WERI-Rb-1 (cell line): ENCODE measurements around the gene GADD45B.

Experiments used
- DNase-seq: peaks from one replicate; pipeline ENCODE4 v3.0.0-alpha.2; 2020
- H3K27ac ChIP-seq: fragments of 250-450 bp; sonication (Bioruptor Pico); 2 replicates; pipeline ENCODE4 v1.5.1; 2020; ENCODE audit warnings: mild to moderate bottlenecking, moderate library complexity
- H3K27me3 ChIP-seq: fragments of 250-450 bp; sonication (Bioruptor Pico); 2 replicates; pipeline ENCODE4 v1.5.1; 2021; ENCODE audit warnings: mild to moderate bottlenecking, low read depth, moderate library complexity; ENCODE audit not compliant: insufficient read depth, severe bottlenecking
- H3K36me3 ChIP-seq: fragments of 250-450 bp; sonication (Bioruptor Pico); 2 replicates; pipeline ENCODE4 v1.5.1; 2020; ENCODE audit warnings: mild to moderate bottlenecking, moderate library complexity
- H3K4me3 ChIP-seq: 2 replicates; pipeline ENCODE4 v1.5.1; 2011; ENCODE audit warnings: low read depth, mild to moderate bottlenecking, control low read depth, low read length
- H3K9me3 ChIP-seq: fragments of 250-450 bp; sonication (Bioruptor Pico); 2 replicates; pipeline ENCODE4 v1.5.1; 2021; ENCODE audit warnings: mild to moderate bottlenecking, moderate library complexity; ENCODE audit not compliant: severe bottlenecking
- TF ChIP-seq, protein P1 (sequence below): IDR thresholded peaks from 2 replicates; pipeline ENCODE4 v1.5.1; 2011; ENCODE audit warnings: low read depth, mild to moderate bottlenecking, control low read depth, inconsistent platforms, low read length

The GADD45B gene

GRCh38 chr19:2507109-2507508 lies 31.2 kb downstream of the GADD45B start:
- H3K9me3 ChIP-seq = no peaks in the 10 kb centered on the region
- H3K4me3 ChIP-seq = no peak overlapping the region
- H3K27ac ChIP-seq = no peak overlapping the region
- no peaks in the 10 kb centered on the region for H3K36me3 ChIP-seq
- DNase-seq = no peak
- TF ChIP-seq, protein P1, sequence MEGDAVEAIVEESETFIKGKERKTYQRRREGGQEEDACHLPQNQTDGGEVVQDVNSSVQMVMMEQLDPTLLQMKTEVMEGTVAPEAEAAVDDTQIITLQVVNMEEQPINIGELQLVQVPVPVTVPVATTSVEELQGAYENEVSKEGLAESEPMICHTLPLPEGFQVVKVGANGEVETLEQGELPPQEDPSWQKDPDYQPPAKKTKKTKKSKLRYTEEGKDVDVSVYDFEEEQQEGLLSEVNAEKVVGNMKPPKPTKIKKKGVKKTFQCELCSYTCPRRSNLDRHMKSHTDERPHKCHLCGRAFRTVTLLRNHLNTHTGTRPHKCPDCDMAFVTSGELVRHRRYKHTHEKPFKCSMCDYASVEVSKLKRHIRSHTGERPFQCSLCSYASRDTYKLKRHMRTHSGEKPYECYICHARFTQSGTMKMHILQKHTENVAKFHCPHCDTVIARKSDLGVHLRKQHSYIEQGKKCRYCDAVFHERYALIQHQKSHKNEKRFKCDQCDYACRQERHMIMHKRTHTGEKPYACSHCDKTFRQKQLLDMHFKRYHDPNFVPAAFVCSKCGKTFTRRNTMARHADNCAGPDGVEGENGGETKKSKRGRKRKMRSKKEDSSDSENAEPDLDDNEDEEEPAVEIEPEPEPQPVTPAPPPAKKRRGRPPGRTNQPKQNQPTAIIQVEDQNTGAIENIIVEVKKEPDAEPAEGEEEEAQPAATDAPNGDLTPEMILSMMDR = no peak
- H3K27me3 ChIP-seq = no peaks in the 10 kb centered on the region

- Histone ChIP-seq H3K9me3 (no peaks in the 10 kb centered on the region), H3K4me3 (no peak overlapping the region), H3K27me3 (no peaks in the 10 kb centered on the region), H3K36me3 (no peaks in the 10 kb centered on the region), H3K27ac (no peak overlapping the region)
- TF ChIP-seq, protein P1 = no peak
- DNase-seq = no peak
Measured at GRCh38 chr19:2509096-2509495, 33.2 kb downstream of the GADD45B start.

- Histone ChIP-seq H3K9me3 (no peaks in the 10 kb centered on the region), H3K4me3 (no peak overlapping the region), H3K27me3 (no peaks in the 10 kb centered on the region), H3K36me3 (no peaks in the 10 kb centered on the region), H3K27ac (no peak overlapping the region)
- TF ChIP-seq, protein P1 = no peak
- no peak for DNase-seq
Measured at GRCh38 chr19:2511570-2511969, 35.6 kb downstream of the GADD45B start.

GRCh38 chr19:2511991-2512390 lies 36.1 kb downstream of the GADD45B start:
- no peaks in the 10 kb centered on the region for H3K27me3 ChIP-seq
- DNase-seq = no peak
- H3K27ac ChIP-seq = no peak overlapping the region
- H3K4me3 ChIP-seq = no peak overlapping the region
- H3K9me3 ChIP-seq = no peaks in the 10 kb centered on the region
- no peaks in the 10 kb centered on the region for H3K36me3 ChIP-seq
- TF ChIP-seq, protein P1 = no peak

DNA sequence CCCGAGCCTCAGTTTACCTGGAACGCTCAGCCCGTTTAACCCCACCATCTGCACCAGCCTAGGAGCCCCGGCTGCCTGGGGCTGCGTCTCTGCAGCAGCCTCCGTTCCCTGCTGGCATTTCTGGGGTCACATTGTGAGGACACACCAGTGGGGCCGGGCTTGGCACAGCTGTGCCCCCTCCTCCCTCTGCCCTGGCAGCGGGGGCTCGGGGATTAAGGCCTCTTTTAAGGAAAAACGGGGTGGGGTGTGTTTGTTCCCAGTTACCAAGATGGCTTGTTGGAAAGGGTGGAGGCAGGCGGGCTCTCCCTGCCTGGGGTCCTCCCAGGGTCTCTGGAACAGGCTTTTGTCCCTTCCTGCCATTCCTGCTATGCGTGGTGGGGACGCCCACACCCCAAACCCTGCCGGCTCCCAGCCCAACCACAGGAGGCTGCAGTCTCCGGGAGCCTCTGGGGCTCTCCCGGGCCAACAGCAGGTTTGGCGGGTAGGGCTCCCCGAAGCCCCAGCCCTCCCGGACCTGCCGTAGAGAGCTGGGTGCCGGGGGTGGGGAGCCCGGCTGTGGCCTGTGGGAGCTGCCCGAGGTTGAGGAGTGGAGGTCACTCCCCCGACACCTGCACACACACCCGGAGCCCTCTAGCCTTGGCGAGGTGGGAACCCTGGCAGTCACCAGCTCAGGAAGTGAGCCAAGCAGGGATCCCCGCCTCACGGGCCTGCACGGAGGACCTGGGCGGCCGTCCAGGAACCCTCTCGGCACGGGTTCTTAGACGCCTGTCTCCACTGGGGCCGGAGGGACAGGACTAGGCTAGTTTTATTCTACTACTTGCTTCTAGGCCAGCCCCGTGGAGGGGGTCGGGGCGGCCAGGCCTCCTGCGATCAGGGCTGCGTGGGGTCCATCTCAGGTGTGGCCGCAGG lies 36.9 kb downstream of the GADD45B start:
- H3K27ac ChIP-seq = no peak overlapping the region
- H3K36me3 ChIP-seq = no peaks in the 10 kb centered on the region
- H3K27me3 ChIP-seq = no peaks in the 10 kb centered on the region
- no peak for DNase-seq
- no peaks in the 10 kb centered on the region for H3K9me3 ChIP-seq
- TF ChIP-seq, protein P1 = no peak
- no peak overlapping the region for H3K4me3 ChIP-seq
